GM18517 (cell line): Measurements from ENCODE around the gene TBL1XR1.
"Not testable (repeated sequence)": the region's sequence is repeated elsewhere in the genome, so short reads cannot be mapped to it uniquely, and the experiment has no call there.

Experiments
- ATAC-seq: cut with Tn5 transposase; IDR thresholded peaks from one replicate; pipeline ENCODE4 v1.9.1; 2021; ENCODE audit warnings: mild to moderate bottlenecking, moderate library complexity; ENCODE audit not compliant: unreplicated experiment

The TBL1XR1 gene

DNA sequence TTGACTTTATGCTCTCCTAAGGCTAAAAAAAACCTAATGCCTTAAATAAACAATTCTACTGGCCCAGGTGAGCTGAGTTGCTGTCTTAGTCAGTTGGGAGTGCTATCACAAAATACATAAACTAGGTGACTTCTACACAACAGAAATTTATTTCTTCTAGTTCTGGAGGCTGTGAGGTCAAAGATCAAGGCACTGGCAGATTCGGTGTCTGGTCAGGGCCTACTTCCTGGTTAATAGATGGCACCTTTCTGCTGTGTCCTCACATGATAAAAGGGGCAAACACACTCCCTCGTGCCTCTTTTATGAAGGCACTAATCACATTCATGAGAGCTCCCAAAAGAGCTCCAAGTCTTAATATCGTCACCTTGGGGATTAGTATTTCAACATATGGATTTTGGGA is 11.5 kb upstream of the TBL1XR1 start:
- ATAC-seq: no peak

- ATAC-seq: no peak
Observed at GRCh38 chr3:177208223-177208622, 10.9 kb upstream of the TBL1XR1 start.

DNA sequence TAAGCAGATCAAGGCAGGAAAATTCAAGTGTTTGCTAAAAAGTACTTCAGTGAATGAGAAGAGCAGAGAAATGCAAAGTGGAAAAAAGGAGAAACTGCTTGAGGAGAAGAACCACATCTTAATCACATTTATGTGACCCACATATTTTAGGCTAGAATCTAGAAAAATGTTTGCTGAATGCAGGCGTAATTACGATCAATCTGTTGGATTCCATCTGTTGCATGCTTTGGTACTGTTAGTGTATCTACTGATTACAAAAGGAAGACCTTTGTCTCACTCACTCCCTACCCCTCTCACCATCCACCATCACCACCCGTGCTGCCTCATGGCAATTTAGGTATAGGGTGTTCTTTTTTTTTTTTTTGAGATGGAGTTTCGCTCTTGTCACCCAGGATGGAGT is 9.7 kb upstream of the TBL1XR1 start:
- ATAC-seq: no peak

DNA sequence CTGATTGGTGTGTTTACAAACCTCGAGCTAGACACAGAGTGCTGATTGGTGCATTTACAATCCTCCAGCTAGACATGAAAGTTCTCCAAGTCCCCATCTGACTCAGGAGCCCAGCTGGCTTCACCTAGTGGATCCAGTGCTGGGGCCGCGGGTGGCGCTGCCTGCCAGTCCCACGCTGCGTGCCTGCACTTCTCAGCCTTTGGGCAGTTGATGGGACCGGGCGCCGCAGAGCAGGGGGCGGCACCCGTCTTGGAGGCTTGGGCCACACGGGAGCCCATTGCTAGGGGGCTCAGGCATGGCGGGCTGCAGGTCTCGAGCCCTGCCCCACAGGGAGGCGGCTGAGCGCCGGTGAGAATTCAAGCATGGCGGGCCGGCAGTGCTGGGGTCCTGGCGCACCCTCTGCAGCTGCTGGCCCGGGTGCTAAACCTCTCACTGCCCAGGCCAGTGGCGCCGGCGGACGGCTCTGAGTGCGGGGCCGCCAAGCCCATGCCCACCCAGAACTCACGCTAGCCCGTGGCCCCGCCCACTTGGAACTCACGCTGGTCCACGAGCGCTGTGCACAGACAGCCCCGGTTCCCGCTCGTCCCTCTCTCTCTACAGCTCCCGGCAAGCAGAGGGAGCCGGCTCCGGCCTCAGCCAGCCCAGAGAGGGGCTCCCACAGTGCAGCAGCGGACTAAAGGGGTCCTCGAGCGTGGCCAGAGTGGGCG is 6.6 kb upstream of the TBL1XR1 start:
- no peak for ATAC-seq

- not testable (repeated sequence) for ATAC-seq
Observed at GRCh38 chr3:177203016-177203415, 5.7 kb upstream of the TBL1XR1 start.

- ATAC-seq: peak; percentile 87
Observed at GRCh38 chr3:177201700-177202397, 4.6 kb upstream of the TBL1XR1 start.

GRCh38 chr3:177199206-177199760 is 2.0 kb upstream of the TBL1XR1 start:
- no peak for ATAC-seq

DNA sequence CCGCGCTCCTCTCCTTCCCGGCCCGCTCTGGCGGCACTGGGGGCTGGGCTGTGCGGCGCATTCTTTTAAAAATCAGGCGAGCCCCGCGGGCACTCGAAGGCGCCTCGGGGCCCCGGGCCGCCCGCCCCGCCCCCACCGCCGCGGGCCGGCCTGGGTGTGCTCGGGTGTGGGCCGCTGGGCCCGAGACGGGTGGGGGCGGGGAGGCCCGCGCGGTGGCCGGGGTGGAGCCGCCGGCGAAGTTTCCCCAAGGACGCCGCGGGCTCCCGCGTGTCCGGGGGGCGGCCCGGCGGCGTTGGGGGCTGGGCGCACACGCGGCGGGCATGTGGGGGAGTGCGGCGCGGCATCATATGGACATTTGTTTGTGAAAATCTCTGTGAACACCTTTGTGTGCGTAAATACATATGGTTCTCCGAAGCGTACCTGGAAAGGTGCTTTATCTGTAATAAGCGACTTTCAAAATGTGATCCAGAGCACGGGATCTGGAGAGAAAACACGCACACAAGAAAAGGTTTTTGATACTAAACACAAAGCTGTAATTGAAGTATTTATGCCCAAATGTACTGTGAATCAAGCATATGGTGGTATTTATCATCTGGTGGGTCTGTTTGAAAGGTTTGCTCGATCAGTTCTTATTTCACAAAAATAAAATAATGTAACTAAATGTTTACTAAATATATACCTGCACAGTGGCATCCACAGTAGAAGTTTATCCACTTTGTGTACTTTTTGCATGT is 612 bp upstream of the TBL1XR1 start:
- peak; percentile 5 for ATAC-seq

DNA sequence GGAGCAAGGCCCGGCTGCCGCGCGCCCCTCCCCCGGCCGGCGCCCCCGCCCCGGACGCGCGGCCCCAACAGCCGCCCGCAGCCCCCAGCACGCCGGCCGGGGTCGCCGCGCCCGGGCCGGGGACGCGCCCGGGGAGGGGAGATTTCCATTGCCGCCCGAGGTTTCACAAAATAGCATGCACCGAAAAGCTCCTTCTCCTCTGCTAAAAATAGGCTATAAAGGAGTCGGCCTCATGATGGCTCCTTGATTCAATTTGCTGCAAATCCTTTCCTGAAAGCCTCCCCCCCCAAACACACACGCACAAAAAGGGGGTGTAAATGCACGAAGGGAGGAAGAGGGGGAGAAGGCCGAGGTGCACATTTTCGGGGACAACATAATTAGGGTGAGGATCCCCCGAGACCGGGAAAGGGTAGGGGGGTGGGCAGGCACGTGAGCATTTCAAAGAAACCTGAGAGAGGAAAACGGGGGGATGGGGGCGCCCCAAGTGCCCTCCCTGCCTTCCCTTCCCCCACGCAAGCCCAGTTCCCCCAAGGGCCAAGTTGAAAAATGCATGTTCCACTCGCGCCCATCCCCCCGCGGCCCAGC is 734 bp downstream of the TBL1XR1 start:
- no peak for ATAC-seq

DNA sequence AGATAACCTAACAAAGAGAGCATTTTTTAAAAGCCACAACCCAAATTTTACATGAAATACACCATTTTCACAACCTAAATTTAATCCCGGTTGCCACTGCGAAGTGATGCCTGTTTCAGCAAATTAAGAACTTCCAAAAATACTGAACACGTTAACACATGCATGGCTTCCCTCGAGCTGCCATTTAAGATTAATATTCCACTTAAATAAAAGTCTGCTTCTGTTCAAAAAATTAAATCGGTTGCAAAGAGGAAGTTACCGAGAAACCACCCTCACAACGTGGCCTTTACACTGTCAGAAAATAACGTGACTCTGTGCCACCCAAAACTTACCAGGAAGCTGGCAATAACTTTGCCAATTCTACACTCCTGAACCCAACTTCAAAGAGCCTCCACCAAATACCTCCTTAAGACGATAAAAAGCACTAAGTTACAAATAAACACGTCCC is 1.2 kb downstream of the TBL1XR1 start:
- ATAC-seq: no peak

- ATAC-seq: no peak
Observed at GRCh38 chr3:177195242-177195991, 1.9 kb downstream of the TBL1XR1 start.

GRCh38 chr3:177194299-177194698 is 3.0 kb downstream of the TBL1XR1 start:
- no peak for ATAC-seq

DNA sequence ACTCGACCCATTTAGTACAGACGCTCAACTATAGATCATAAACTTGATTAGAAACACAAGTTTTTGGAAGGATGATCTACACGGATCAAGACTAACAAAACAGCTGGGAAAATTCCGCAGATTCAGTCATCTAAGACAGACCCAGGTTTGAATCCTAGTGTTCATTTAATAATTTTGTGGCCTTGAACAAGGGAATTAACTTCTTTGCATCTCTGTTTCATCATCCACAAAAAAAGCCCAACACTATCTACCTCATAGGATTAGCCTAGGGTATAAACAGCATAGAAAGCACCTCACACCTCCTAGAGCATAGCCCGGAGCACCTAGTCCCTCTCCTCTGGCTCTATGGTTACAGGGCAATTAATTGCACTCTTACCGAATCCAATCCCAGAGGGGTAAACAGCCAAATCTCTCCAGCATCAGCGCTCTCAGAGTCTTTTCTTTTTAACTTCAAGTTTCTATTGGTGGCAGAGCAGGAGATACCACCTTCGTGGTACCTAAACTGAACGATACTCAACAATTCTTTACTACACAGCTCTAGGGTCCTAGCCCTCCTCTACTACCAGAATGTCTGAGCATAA is 3.5 kb downstream of the TBL1XR1 start:
- no peak for ATAC-seq

GRCh38 chr3:177193275-177193674 is 4.0 kb downstream of the TBL1XR1 start:
- not testable (repeated sequence) for ATAC-seq

- peak; percentile 45 for ATAC-seq
Observed at GRCh38 chr3:177190756-177191681, 6.3 kb downstream of the TBL1XR1 start.

GRCh38 chr3:177190184-177190583 is 7.1 kb downstream of the TBL1XR1 start:
- not testable (repeated sequence) for ATAC-seq

DNA sequence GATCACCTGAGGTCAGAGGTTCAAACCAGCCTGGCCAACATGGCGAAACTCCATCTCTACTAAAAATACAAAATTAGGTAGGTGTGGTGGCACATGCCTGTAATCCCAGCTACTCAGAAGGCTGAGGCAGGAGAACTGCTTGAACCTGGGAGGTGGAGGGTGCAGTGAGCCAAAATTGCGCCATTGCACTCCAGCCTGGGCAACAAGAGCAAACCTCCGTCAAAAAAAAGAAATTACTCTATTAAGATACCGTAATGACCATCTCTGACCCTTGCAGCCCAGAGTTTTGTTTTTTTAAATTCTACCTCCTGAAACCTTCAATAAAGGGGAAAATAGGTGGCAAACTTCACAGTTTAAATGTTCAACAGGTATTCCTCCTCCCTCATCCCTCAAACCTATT is 9.0 kb downstream of the TBL1XR1 start:
- ATAC-seq: not testable (repeated sequence)

DNA sequence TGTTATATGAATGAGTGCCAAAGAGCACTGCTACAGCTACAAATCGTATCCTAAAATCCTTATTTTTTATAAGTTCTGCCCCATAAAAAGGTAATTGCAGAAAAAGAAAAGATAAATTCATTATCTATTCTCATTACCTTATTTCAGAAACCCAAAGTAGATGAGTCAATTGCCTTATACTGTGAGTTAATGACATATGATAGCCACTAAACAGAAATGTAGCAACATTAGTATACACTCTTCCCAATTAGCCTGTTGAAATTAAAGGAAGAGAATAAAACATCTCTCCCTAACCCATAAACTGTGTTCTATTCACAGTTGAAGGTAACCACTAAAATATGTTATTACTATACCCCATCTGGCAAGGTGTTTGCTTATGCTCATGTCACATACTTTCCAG is 11.0 kb downstream of the TBL1XR1 start:
- ATAC-seq: no peak

DNA sequence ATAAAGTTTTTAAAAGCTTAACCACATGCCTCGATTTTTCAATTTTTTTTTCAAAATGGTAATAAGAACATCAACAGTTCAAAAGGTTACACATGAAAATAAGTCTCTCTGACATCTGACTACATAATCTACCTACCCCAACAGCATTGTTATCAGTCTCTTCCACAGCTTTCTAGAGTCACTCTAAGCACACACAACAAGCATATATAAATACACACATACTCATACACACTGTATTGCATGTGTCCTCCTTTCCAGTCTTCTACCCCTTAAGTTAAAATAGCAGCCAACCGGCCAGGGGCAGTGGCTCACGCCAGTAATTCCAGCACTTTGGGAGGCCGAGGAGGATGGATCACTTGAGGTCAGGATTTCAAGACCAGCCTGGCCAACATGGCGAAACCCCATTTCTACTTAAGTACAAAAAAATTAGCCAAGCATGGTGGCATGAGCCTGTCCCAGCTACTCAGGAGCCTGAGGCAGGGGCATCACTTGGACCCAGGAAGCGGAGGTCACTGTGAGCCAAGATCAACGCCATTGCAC is 12.2 kb downstream of the TBL1XR1 start:
- peak; percentile 42 for ATAC-seq
